ENCODE data around the gene BPIFB2. TPM values are rescaled to one million over a fixed set of nuclear protein-coding genes. Genes with fewer than 3 reads are reported as not detected.

The BPIFB2 gene
- total RNA-seq, 4 donors from 2014 or later, result not detected

GRCh38 chr20:32991383-32991782, 16.1 kb upstream of the BPIFB2 start:
- no peaks in the 10 kb centered on the region for H3K9me3 ChIP-seq
- no peaks in the 10 kb centered on the region for H3K4me1 ChIP-seq
- no peak for TF ChIP-seq CTCF (IDR thresholded peaks at IDR 0.05)
- TF ChIP-seq POLR2A (IDR thresholded peaks at IDR 0.05), result no peak

GRCh38 chr20:32991792-32992641, 15.5 kb upstream of the BPIFB2 start:
- Histone ChIP-seq H3K9me3 (no peaks in the 10 kb centered on the region), H3K4me3 (no peak overlapping the region), H3K4me1 (no peaks in the 10 kb centered on the region), H3K27ac (no peak overlapping the region), H3K27me3 (no peaks in the 10 kb centered on the region), H3K36me3 (no peaks in the 10 kb centered on the region)
- TF ChIP-seq CTCF (IDR thresholded peaks at IDR 0.05) (no peak), POLR2A (IDR thresholded peaks at IDR 0.05) (no peak)
- DNase-seq, result no peak

More at GRCh38 chr20:32991383-32991782, 16.1 kb upstream of the BPIFB2 start:
- H3K36me3 ChIP-seq, result no peaks in the 10 kb centered on the region
- H3K27me3 ChIP-seq, result no peaks in the 10 kb centered on the region
- DNase-seq, result no peak
- H3K4me3 ChIP-seq, result no peak overlapping the region
- H3K27ac ChIP-seq, result no peak overlapping the region

- no peak for DNase-seq
- TF ChIP-seq POLR2A (IDR thresholded peaks at IDR 0.05) (no peak), CTCF (IDR thresholded peaks at IDR 0.05) (no peak)
- Histone ChIP-seq H3K27ac (no peak overlapping the region), H3K36me3 (no peaks in the 10 kb centered on the region), H3K4me1 (no peaks in the 10 kb centered on the region), H3K4me3 (no peak overlapping the region), H3K27me3 (no peaks in the 10 kb centered on the region), H3K9me3 (no peaks in the 10 kb centered on the region)
These were observed 13.9 kb upstream of the BPIFB2 start for GRCh38 chr20:32993496-32994050.

DNA sequence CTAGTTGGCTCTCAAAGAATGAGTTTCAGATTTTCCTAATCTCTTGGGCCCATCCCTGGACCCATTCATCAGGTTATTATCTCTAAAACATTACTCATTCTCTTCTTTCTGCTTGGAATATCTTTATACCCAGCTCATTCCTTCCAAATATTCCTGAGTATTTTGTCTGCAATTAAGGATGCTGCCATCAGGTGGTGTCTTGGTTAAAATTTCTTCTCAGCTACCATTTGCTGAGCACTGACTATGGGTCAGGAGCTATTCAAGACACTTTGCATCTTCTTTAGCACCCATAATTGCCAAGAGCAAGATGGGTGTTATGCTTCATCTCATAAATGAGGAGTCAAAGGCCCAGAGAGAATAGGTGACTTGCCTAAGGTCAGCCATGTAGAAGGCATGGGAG, 11.7 kb upstream of the BPIFB2 start:
- Histone ChIP-seq H3K9me3 (no peaks in the 10 kb centered on the region), H3K4me1 (no peaks in the 10 kb centered on the region), H3K27ac (no peak overlapping the region), H3K27me3 (no peaks in the 10 kb centered on the region), H3K36me3 (no peaks in the 10 kb centered on the region), H3K4me3 (no peak overlapping the region)
- DNase-seq, result no peak
- no peak for TF ChIP-seq POLR2A (IDR thresholded peaks at IDR 0.05)
- TF ChIP-seq CTCF (IDR thresholded peaks at IDR 0.05), result no peak

GRCh38 chr20:32997431-32997830, 10.1 kb upstream of the BPIFB2 start:
- no peaks in the 10 kb centered on the region for H3K4me1 ChIP-seq
- H3K4me3 ChIP-seq, result no peak overlapping the region
- H3K9me3 ChIP-seq, result no peaks in the 10 kb centered on the region
- no peaks in the 10 kb centered on the region for H3K27me3 ChIP-seq
- DNase-seq, result no peak
- no peaks in the 10 kb centered on the region for H3K36me3 ChIP-seq
- TF ChIP-seq POLR2A (IDR thresholded peaks at IDR 0.05) (no peak), CTCF (IDR thresholded peaks at IDR 0.05) (no peak)
- no peak overlapping the region for H3K27ac ChIP-seq
